HG03439 (cell line): ENCODE data around the gene HMGN4.

ENCODE experiments used
- ATAC-seq: cut with Tn5 transposase; IDR thresholded peaks from one replicate; pipeline ENCODE4 v1.9.1; 2021; ENCODE audit warnings: mild to moderate bottlenecking, moderate library complexity; ENCODE audit not compliant: unreplicated experiment

Gene HMGN4

GRCh38 chr6:26576407-26576843, 38.3 kb downstream of the HMGN4 start:
- no peak for ATAC-seq

GRCh38 chr6:26576929-26577719, 39.0 kb downstream of the HMGN4 start:
- ATAC-seq, result no peak

GRCh38 chr6:26577720-26578072, 39.5 kb downstream of the HMGN4 start:
- no peak for ATAC-seq

- ATAC-seq, result no peak
Measured at GRCh38 chr6:26578279-26578678, 40.1 kb downstream of the HMGN4 start.

- ATAC-seq, result no peak
Measured at GRCh38 chr6:26578741-26579140, 40.6 kb downstream of the HMGN4 start.

GRCh38 chr6:26581164-26581915, 43.2 kb downstream of the HMGN4 start:
- ATAC-seq, result no peak

- no peak for ATAC-seq
Measured at GRCh38 chr6:26588965-26589364, 50.8 kb downstream of the HMGN4 start.

- ATAC-seq, result no peak
Measured at GRCh38 chr6:26592649-26593048, 54.5 kb downstream of the HMGN4 start.

- ATAC-seq, result no peak
Measured at GRCh38 chr6:26593278-26594130, 55.3 kb downstream of the HMGN4 start.

GRCh38 chr6:26594131-26594498, 55.9 kb downstream of the HMGN4 start:
- no peak for ATAC-seq

- no peak for ATAC-seq
Measured at GRCh38 chr6:26594730-26595632, 56.8 kb downstream of the HMGN4 start.

- peak; percentile 67 for ATAC-seq
Measured at GRCh38 chr6:26595669-26596269, 57.6 kb downstream of the HMGN4 start.
